Activated CD8-positive, alpha-beta T cell treated with anti-CD3 and anti-CD28 coated beads, Interleukin-2, amount 10 ng/mL, durations not matched to agents 7 days and 5 days (primary cell): ENCODE measurements around the gene ZNF507. TPM values are rescaled to one million over a fixed set of nuclear protein-coding genes. Genes with fewer than 3 reads are reported as not detected.

Experiments used
- ATAC-seq: fragments of 150-1000 bp; cut with Tn5 transposase; one replicate; pipeline ENCODE4 v1.10.0; 2021; ENCODE audit warnings: moderate library complexity
- CTCF ChIA-PET: fragments of 350-600 bp; sonication (Branson Sonifier 250); formaldehyde crosslinking; loops from one replicate; lab custom pipeline; 2021; ENCODE audit warnings: antibody characterized with exemption; lab: Charles Lee
- POLR2A ChIA-PET: fragments of 350-600 bp; sonication (Branson Sonifier 250); formaldehyde crosslinking; loops from one replicate; lab custom pipeline; 2021; ENCODE audit warnings: antibody characterized with exemption; lab: Charles Lee
- DNase-seq: peaks from one replicate; pipeline ENCODE4 v3.0.0-alpha.2; 2020
- H3K27ac Mint-ChIP-seq: one replicate; pipeline ENCODE4 v1.8.0; 2021; ENCODE audit warnings: mild to moderate bottlenecking, mixed read lengths
- H3K27me3 Mint-ChIP-seq: one replicate; pipeline ENCODE4 v1.8.0; 2021; ENCODE audit warnings: low read depth, mixed read lengths
- H3K36me3 Mint-ChIP-seq: one replicate; pipeline ENCODE4 v1.8.0; 2021; ENCODE audit warnings: low read depth, mixed read lengths
- H3K4me1 Mint-ChIP-seq: one replicate; pipeline ENCODE4 v1.8.0; 2021; ENCODE audit warnings: low read depth, mixed read lengths
- H3K4me3 Mint-ChIP-seq: one replicate; pipeline ENCODE4 v1.8.0; 2021; ENCODE audit warnings: mild to moderate bottlenecking, mixed read lengths
- H3K9me3 Mint-ChIP-seq: one replicate; pipeline ENCODE4 v1.8.0; 2022; ENCODE audit warnings: mixed read lengths; ENCODE audit not compliant: insufficient read depth
- total RNA-seq, 2 experiments: library from RNA; stranded (reverse); gene quantifications; one replicate each; pipeline ENCODE4 v1.2.3, GENCODE V29; 2021

ZNF507 gene
- total RNA-seq, 2 experiments from 2014 or later: 25.8 to 28.0 TPM

DNA sequence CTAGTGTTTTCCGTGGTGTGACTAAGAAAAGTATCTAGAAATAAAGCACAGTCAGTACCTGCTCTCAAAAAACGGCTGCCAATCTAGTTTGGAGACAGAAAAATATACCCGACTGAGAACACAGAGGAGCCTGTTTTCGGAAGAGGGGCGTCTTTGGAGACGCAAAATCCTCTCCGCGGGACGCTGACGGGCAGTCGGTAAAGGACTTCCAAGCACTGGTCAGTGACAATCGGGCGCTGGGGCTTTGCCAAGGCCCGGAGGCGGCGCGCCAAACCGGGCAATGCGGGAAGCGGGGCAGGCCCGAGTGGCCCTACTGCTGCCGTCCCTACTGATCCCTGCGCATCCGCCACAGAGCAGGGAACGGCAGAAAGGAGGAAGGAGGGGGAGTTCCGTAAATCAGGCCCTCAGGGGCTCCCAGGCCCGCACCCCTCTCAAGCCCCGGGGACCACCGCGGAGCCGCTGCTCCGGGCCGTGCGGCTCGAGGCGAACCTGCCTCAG is 59.6 kb downstream of the ZNF507 start:
- Mint-ChIP-seq H3K27me3 (no peaks in the 10 kb centered on the region), H3K27ac (peak overlapping the region; percentile 93), H3K4me3 (peak overlapping the region; percentile 81), H3K36me3 (peaks cover 15% of the 10 kb centered on the region), H3K4me1 (peaks cover 17% of the 10 kb centered on the region), H3K9me3 (no peaks in the 10 kb centered on the region)
- ChIA-PET POLR2A (interaction anchor here (0.5 to 2.8 kb wide), 16 partner anchors 9 to 296 kb away, joined by 3 to 15 read pairs (median 4); partner anchors contain the start of genes PDCD5 and ZNF507), CTCF (interaction anchor here (1.2 to 1.3 kb wide), 2 partner anchors 17 to 47 kb away, joined by 3 to 5 read pairs; no protein-coding TSS in a partner anchor)
- DNase-seq (peak; percentile 28), ATAC-seq (peak; percentile 9)

DNA sequence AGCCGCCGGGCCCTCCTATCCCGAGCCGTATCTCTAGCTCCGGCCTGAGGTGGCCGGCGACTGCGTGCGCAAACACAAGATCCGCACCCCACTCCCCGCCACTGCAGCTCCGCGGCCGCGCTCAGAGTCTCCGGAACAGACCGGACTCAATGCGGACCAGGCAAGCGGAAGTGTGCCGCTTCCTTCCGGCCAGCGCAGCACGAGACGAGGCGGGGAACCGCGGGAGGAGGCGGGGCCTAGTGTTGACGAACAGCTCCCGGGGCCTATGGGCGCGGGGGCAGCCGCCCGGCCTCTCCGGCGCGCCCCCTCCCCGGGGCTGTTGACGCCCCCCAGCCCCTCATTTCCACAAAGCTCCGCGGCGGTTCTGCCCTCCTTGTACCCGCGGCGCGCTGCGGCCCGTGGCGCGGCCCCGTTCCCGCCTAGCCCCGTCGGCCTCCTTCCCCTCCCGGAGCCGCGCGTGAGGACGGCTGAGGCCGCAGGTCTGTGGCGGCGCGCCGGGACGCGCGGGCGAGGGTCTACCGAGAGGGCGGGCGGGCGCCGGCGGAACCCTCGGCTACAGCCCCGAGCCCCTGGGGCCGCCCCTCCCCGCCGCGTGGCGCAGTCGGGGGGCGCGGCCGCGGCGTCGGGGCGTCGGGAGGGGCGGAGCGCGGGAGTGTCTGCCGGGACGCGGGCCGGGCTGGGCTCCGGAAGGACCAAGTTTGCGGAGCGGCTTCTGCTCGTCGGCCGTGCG is 60.2 kb downstream of the ZNF507 start, which contains the start of gene DPY19L3:
TSS of gene DPY19L3 (plus strand) at position 340 of the 730 bp plus-strand sequence. CDS start 2,484 bp downstream, outside the sequence.
- H3K9me3 Mint-ChIP-seq: no peaks in the 10 kb centered on the region
- ChIA-PET POLR2A (interaction anchor here (0.5 to 2.8 kb wide), 18 partner anchors 10 to 854 kb away, joined by 3 to 15 read pairs (median 4); partner anchors contain the start of genes PDCD5 and ZNF507), CTCF (interaction anchor here (0.8 to 1.3 kb wide), 3 partner anchors 16 to 50 kb away, joined by 3 to 5 read pairs (median 3); no protein-coding TSS in a partner anchor)
- peak; percentile 95 for ATAC-seq
- no peaks in the 10 kb centered on the region for H3K27me3 Mint-ChIP-seq
- peak; percentile 93 for DNase-seq
- peak within 1 kb of the TSS; percentile 93 for H3K27ac Mint-ChIP-seq
- H3K36me3 Mint-ChIP-seq: peaks cover 17% of the 10 kb centered on the region
- peak within 1 kb of the TSS; percentile 81 for H3K4me3 Mint-ChIP-seq
- H3K4me1 Mint-ChIP-seq: peaks cover 17% of the 10 kb centered on the region

DNA sequence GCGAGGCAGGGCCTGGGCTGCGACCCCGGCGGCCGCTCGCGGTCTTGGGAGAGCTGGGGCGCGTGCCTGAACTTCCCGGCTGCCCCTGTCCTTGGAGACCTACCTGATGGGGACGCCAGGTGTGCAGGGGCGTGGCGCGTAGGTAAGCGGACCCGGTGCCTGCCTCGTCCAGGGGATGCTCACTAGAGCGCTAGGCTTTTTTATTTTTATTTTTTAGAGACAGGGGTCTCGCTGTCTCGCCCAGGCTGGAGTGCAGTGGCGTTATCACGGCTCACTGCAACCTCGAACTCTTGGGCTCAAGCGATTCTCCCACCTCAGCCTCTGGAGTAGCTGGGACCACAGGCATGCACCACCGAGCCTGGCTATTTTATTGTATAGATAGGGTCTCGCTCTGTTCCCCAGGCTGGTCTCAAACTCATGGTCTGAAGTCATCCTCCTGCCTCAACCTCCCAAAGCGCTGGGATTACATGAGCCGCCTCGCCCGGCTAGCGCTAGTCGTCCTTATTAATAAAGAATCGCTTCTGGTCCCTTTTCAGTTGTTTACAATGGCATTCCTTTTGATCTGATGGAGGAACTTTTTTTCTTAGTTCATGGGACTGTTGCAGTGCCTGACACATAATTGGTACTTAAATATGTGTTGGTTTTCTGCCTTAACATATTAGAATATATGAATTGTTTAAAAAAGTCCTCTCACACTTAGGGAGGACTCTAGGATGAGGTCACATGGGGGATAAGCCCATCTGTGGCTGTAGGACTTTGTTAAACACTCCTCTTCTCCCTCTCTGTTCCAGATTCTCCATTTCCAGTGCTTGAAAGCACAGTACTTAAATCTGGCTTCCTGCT is 61.0 kb downstream of the ZNF507 start:
- ChIA-PET POLR2A (interaction anchor here (0.6 to 2.8 kb wide), 15 partner anchors 11 to 853 kb away, joined by 3 to 15 read pairs (median 4); partner anchors contain the start of genes PDCD5 and ZNF507), CTCF (interaction anchor here (0.8 to 1.3 kb wide), 3 partner anchors 15 to 51 kb away, joined by 3 to 5 read pairs (median 3); no protein-coding TSS in a partner anchor)
- DNase-seq: no peak
- no peaks in the 10 kb centered on the region for H3K27me3 Mint-ChIP-seq
- ATAC-seq: no peak
- H3K36me3 Mint-ChIP-seq: peaks cover 22% of the 10 kb centered on the region
- H3K27ac Mint-ChIP-seq: peak overlapping the region; percentile 82
- H3K9me3 Mint-ChIP-seq: no peaks in the 10 kb centered on the region
- peak overlapping the region; percentile 81 for H3K4me3 Mint-ChIP-seq
- H3K4me1 Mint-ChIP-seq: peaks cover 17% of the 10 kb centered on the region

GRCh38 chr19:32407004-32407992 is 61.9 kb downstream of the ZNF507 start:
- H3K27me3 Mint-ChIP-seq: no peaks in the 10 kb centered on the region
- peaks cover 26% of the 10 kb centered on the region for H3K36me3 Mint-ChIP-seq
- CTCF ChIA-PET: no interaction called here

GRCh38 chr19:32415246-32415645 is 69.8 kb downstream of the ZNF507 start:
- Mint-ChIP-seq H3K27me3 (no peaks in the 10 kb centered on the region), H3K9me3 (no peaks in the 10 kb centered on the region), H3K27ac (no peak overlapping the region), H3K4me1 (no peaks in the 10 kb centered on the region), H3K4me3 (no peak overlapping the region), H3K36me3 (peaks cover 13% of the 10 kb centered on the region)
- DNase-seq (no peak), ATAC-seq (no peak)
- CTCF ChIA-PET: no interaction called here
- POLR2A ChIA-PET: no interaction called here

More at GRCh38 chr19:32407004-32407992, 61.9 kb downstream of the ZNF507 start:
- H3K27ac Mint-ChIP-seq: peak overlapping the region; percentile 82
- POLR2A ChIA-PET: no interaction called here
- no peaks in the 10 kb centered on the region for H3K9me3 Mint-ChIP-seq
- no peak for ATAC-seq
- DNase-seq: no peak
- peak overlapping the region; percentile 81 for H3K4me3 Mint-ChIP-seq
- peaks cover 17% of the 10 kb centered on the region for H3K4me1 Mint-ChIP-seq

DNA sequence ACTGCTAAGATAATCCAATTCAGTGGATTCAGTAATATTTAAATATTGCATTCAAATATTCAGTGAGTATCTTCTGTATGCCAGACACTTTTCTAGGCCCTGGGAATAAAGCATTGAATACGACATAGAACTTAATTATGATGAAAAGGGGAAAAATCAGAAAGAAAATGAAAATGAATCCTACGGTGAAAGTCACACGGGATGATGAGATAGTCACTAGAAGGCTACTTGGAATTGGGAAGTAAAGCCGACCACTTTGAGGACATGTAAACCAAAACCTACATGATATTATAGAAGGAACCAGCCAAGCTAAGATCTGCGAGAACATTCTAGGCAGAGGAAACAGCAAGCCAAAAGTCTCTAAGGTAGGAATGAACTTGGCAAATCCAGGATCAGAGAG is 70.3 kb downstream of the ZNF507 start:
- H3K27ac Mint-ChIP-seq: no peak overlapping the region
- no peak overlapping the region for H3K4me3 Mint-ChIP-seq
- DNase-seq: no peak
- H3K9me3 Mint-ChIP-seq: no peaks in the 10 kb centered on the region
- H3K36me3 Mint-ChIP-seq: peaks cover 13% of the 10 kb centered on the region
- ChIA-PET CTCF (no interaction called here), POLR2A (no interaction called here)
- H3K4me1 Mint-ChIP-seq: no peaks in the 10 kb centered on the region
- no peaks in the 10 kb centered on the region for H3K27me3 Mint-ChIP-seq
- no peak for ATAC-seq

GRCh38 chr19:32416749-32417456 is 71.5 kb downstream of the ZNF507 start:
- no peak for ATAC-seq
- Mint-ChIP-seq H3K27ac (no peak overlapping the region), H3K4me1 (peaks cover 5% of the 10 kb centered on the region), H3K9me3 (no peaks in the 10 kb centered on the region), H3K27me3 (no peaks in the 10 kb centered on the region), H3K36me3 (peaks cover 7% of the 10 kb centered on the region), H3K4me3 (no peak overlapping the region)
- POLR2A ChIA-PET: no interaction called here
- CTCF ChIA-PET: interaction anchor here (0.6 kb wide), 1 partner anchor 147 kb away, joined by 3 read pairs; no protein-coding TSS in a partner anchor
- no peak for DNase-seq

- Mint-ChIP-seq H3K4me1 (peaks cover 13% of the 10 kb centered on the region), H3K9me3 (no peaks in the 10 kb centered on the region), H3K27me3 (no peaks in the 10 kb centered on the region), H3K27ac (no peak overlapping the region), H3K4me3 (no peak overlapping the region), H3K36me3 (peaks cover 5% of the 10 kb centered on the region)
- ChIA-PET CTCF (no interaction called here), POLR2A (no interaction called here)
- no peak for DNase-seq
- no peak for ATAC-seq
Observed at GRCh38 chr19:32418155-32418554, 72.7 kb downstream of the ZNF507 start.

DNA sequence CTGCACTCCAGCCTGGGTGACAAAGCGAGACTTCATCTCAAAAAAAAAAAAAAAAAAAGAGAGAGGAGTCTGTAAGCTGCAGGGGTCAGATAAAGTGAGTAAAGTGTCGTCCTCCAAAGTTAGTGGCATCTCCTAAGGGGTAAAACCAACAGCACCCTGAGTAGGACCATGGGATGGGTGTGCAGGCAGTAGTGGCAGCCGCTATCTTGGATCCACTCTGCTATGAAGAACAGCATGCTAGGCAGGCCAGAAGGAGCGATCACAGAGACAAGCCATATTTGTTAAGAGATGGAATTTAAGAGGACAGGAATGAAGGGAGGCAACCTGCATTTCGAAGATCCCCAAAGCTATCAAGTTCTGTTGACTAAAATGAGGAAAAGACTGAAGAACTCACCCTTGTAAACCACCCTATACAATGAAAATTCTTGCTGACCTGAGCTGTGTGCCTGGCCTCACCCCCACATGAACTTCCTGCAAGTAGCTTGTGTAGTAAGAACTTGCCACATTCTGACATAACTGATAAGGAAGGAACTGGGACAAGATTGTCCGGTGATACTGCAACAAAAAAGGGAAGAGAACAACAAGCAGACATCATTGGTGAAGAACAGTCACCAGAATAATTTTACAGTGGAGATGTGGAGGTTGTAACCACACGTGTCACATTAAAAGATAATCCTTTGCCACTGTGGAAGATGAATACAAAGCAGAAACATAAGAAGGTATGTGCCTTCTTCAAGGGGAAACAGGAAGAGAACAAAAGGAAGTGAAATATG is 76.4 kb downstream of the ZNF507 start:
- ATAC-seq (no peak), DNase-seq (no peak)
- Mint-ChIP-seq H3K9me3 (no peaks in the 10 kb centered on the region), H3K27me3 (no peaks in the 10 kb centered on the region), H3K4me3 (peak overlapping the region; percentile 3), H3K36me3 (peaks cover 5% of the 10 kb centered on the region), H3K27ac (peak overlapping the region; percentile 72), H3K4me1 (peaks cover 13% of the 10 kb centered on the region)
- ChIA-PET POLR2A (interaction anchor here (1.1 kb wide), 1 partner anchor 16 kb away, joined by 4 read pairs; the partner anchor contains the start of gene DPY19L3), CTCF (interaction anchor here (1.0 kb wide), 1 partner anchor 16 kb away, joined by 3 read pairs; the partner anchor contains the start of gene DPY19L3)
